GM19395 (cell line): ENCODE measurements around the gene LCLAT1.

Experiments used
- ATAC-seq: cut with Tn5 transposase; IDR thresholded peaks from one replicate; pipeline ENCODE4 v1.9.1; 2021; ENCODE audit warnings: mild to moderate bottlenecking, moderate library complexity; ENCODE audit not compliant: unreplicated experiment

Gene LCLAT1

GRCh38 chr2:30689496-30690125, 242.6 kb downstream of the LCLAT1 start:
- ATAC-seq = no peak

- ATAC-seq = no peak
Measured at GRCh38 chr2:30690126-30690561, 243.1 kb downstream of the LCLAT1 start.

- no peak for ATAC-seq
Measured at GRCh38 chr2:30691091-30691947, 244.3 kb downstream of the LCLAT1 start.

GRCh38 chr2:30691948-30692828, 245.1 kb downstream of the LCLAT1 start:
- ATAC-seq = no peak

GRCh38 chr2:30692829-30693275, 245.8 kb downstream of the LCLAT1 start:
- no peak for ATAC-seq
